Stomach (tissue), 4 donors: ENCODE results near the gene SHF.

ENCODE experiments used
- POLR2A ChIP-seq, 4 donors: fragments of 450-650 bp; IDR thresholded peaks; one replicate each; pipeline ENCODE4 v1.6.1; 2016; ENCODE audit warnings: antibody characterized with exemption in 4 of 4, control low read depth in 2 of 4, mild to moderate bottlenecking in 1 of 4, moderate library complexity in 1 of 4
- POLR2AphosphoS5 ChIP-seq, 3 donors: sonication (generic); formaldehyde crosslinking; IDR thresholded peaks; one replicate each; pipeline ENCODE4 v1.6.1; 2016; ENCODE audit warnings: antibody characterized with exemption in 3 of 3
- TF ChIP-seq, protein P1 (sequence below), 7 experiments: fragments of 450-650 bp in 4 of 7; fragments of 200-600 bp in 3 of 7; sonication (generic) in 3 of 7; IDR thresholded peaks; one replicate each; pipeline ENCODE4 v1.5.1; 2016 to 2019; ENCODE audit warnings: antibody characterized with exemption in 7 of 7, control low read depth in 2 of 7, mild to moderate bottlenecking in 1 of 7

- no peak for TF ChIP-seq POLR2A (IDR thresholded peaks at IDR 0.05)
- TF ChIP-seq, protein P1, sequence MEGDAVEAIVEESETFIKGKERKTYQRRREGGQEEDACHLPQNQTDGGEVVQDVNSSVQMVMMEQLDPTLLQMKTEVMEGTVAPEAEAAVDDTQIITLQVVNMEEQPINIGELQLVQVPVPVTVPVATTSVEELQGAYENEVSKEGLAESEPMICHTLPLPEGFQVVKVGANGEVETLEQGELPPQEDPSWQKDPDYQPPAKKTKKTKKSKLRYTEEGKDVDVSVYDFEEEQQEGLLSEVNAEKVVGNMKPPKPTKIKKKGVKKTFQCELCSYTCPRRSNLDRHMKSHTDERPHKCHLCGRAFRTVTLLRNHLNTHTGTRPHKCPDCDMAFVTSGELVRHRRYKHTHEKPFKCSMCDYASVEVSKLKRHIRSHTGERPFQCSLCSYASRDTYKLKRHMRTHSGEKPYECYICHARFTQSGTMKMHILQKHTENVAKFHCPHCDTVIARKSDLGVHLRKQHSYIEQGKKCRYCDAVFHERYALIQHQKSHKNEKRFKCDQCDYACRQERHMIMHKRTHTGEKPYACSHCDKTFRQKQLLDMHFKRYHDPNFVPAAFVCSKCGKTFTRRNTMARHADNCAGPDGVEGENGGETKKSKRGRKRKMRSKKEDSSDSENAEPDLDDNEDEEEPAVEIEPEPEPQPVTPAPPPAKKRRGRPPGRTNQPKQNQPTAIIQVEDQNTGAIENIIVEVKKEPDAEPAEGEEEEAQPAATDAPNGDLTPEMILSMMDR (IDR thresholded peaks at IDR 0.05) = no peak
- no peak for TF ChIP-seq POLR2AphosphoS5 (IDR thresholded peaks at IDR 0.05)
Measured at GRCh38 chr15:45123397-45123796, 64.4 kb downstream of the SHF start.
